Activated naive CD4-positive, alpha-beta T cell treated with anti-CD3 and anti-CD28 coated beads, Interleukin-2, amount 10 ng/mL, durations not matched to agents 7 days and 5 days (primary cell): ENCODE data around the gene KIAA0232.

ENCODE experiments used
- CTCF ChIA-PET: fragments of 350-600 bp; sonication (Branson Sonifier 250); formaldehyde crosslinking; loops from one replicate; lab custom pipeline; 2021; ENCODE audit warnings: antibody characterized with exemption; lab: Charles Lee
- DNase-seq: peaks from one replicate; pipeline ENCODE4 v3.0.0-alpha.2; 2020
- H3K27ac Mint-ChIP-seq: one replicate; pipeline ENCODE4 v1.8.0; 2021; ENCODE audit warnings: mild to moderate bottlenecking, moderate library complexity, mixed read lengths
- H3K27me3 Mint-ChIP-seq: one replicate; pipeline ENCODE4 v1.8.0; 2021; ENCODE audit warnings: mild to moderate bottlenecking, mixed read lengths
- H3K36me3 Mint-ChIP-seq: one replicate; pipeline ENCODE4 v1.8.0; 2021; ENCODE audit warnings: mixed read lengths
- H3K4me1 Mint-ChIP-seq: one replicate; pipeline ENCODE4 v1.8.0; 2021; ENCODE audit warnings: mixed read lengths
- H3K4me3 Mint-ChIP-seq: one replicate; pipeline ENCODE4 v1.8.0; 2021; ENCODE audit warnings: mild to moderate bottlenecking, moderate library complexity, mixed read lengths
- H3K9me3 Mint-ChIP-seq: one replicate; pipeline ENCODE4 v1.8.0; 2021; ENCODE audit warnings: mixed read lengths

KIAA0232 gene

GRCh38 chr4:6847178-6847577 lies 64.7 kb downstream of the KIAA0232 start:
- H3K4me3 Mint-ChIP-seq: no peak overlapping the region
- no peaks in the 10 kb centered on the region for H3K4me1 Mint-ChIP-seq
- CTCF ChIA-PET: no interaction called here
- no peaks in the 10 kb centered on the region for H3K27me3 Mint-ChIP-seq
- H3K36me3 Mint-ChIP-seq: peaks cover 50% of the 10 kb centered on the region
- peaks cover 4% of the 10 kb centered on the region for H3K9me3 Mint-ChIP-seq
- DNase-seq: no peak
- no peak overlapping the region for H3K27ac Mint-ChIP-seq

- H3K27ac Mint-ChIP-seq: peak overlapping the region; percentile 35
- CTCF ChIA-PET: no interaction called here
- peaks cover 56% of the 10 kb centered on the region for H3K36me3 Mint-ChIP-seq
- H3K27me3 Mint-ChIP-seq: no peaks in the 10 kb centered on the region
- no peak overlapping the region for H3K4me3 Mint-ChIP-seq
- DNase-seq: no peak
- H3K4me1 Mint-ChIP-seq: peaks cover 3% of the 10 kb centered on the region
- H3K9me3 Mint-ChIP-seq: peaks cover 9% of the 10 kb centered on the region
Observed at GRCh38 chr4:6848717-6849305, 66.3 kb downstream of the KIAA0232 start.

GRCh38 chr4:6849691-6850090 lies 67.2 kb downstream of the KIAA0232 start:
- H3K4me1 Mint-ChIP-seq: peaks cover 7% of the 10 kb centered on the region
- no peak overlapping the region for H3K27ac Mint-ChIP-seq
- no peak overlapping the region for H3K4me3 Mint-ChIP-seq
- no peaks in the 10 kb centered on the region for H3K27me3 Mint-ChIP-seq
- CTCF ChIA-PET: interaction anchor here (0.7 kb wide), 2 partner anchors 112 to 158 kb away, joined by 3 read pairs; no protein-coding TSS in a partner anchor
- peaks cover 50% of the 10 kb centered on the region for H3K36me3 Mint-ChIP-seq
- DNase-seq: no peak
- peaks cover 9% of the 10 kb centered on the region for H3K9me3 Mint-ChIP-seq

- no peak overlapping the region for H3K4me3 Mint-ChIP-seq
- H3K27ac Mint-ChIP-seq: peak overlapping the region; percentile 26
- DNase-seq: no peak
- no peaks in the 10 kb centered on the region for H3K27me3 Mint-ChIP-seq
- peaks cover 42% of the 10 kb centered on the region for H3K36me3 Mint-ChIP-seq
- CTCF ChIA-PET: interaction anchor here (0.8 kb wide), 1 partner anchor 22 kb away, joined by 3 read pairs; no protein-coding TSS in a partner anchor
- peaks cover 9% of the 10 kb centered on the region for H3K9me3 Mint-ChIP-seq
- H3K4me1 Mint-ChIP-seq: peaks cover 17% of the 10 kb centered on the region
Observed at GRCh38 chr4:6851431-6851830, 68.9 kb downstream of the KIAA0232 start.

- DNase-seq: no peak
- no peak overlapping the region for H3K27ac Mint-ChIP-seq
- H3K4me1 Mint-ChIP-seq: peaks cover 17% of the 10 kb centered on the region
- H3K36me3 Mint-ChIP-seq: peaks cover 42% of the 10 kb centered on the region
- H3K27me3 Mint-ChIP-seq: no peaks in the 10 kb centered on the region
- H3K9me3 Mint-ChIP-seq: peaks cover 9% of the 10 kb centered on the region
- H3K4me3 Mint-ChIP-seq: no peak overlapping the region
- CTCF ChIA-PET: interaction anchor here (1.0 kb wide), 1 partner anchor 22 kb away, joined by 7 read pairs; no protein-coding TSS in a partner anchor
Observed at GRCh38 chr4:6851962-6852361, 69.4 kb downstream of the KIAA0232 start.

GRCh38 chr4:6852582-6852981 lies 70.1 kb downstream of the KIAA0232 start:
- CTCF ChIA-PET: interaction anchor here (1.0 kb wide), 1 partner anchor 21 kb away, joined by 7 read pairs; no protein-coding TSS in a partner anchor

GRCh38 chr4:6854098-6854744 lies 71.7 kb downstream of the KIAA0232 start:
- peaks cover 17% of the 10 kb centered on the region for H3K4me1 Mint-ChIP-seq
- no peak overlapping the region for H3K4me3 Mint-ChIP-seq
- DNase-seq: no peak
- CTCF ChIA-PET: interaction anchor here (0.9 to 1.7 kb wide), 3 partner anchors 19 to 134 kb away, joined by 3 to 6 read pairs (median 3); no protein-coding TSS in a partner anchor
- no peak overlapping the region for H3K27ac Mint-ChIP-seq
- peaks cover 42% of the 10 kb centered on the region for H3K36me3 Mint-ChIP-seq
- H3K9me3 Mint-ChIP-seq: peaks cover 9% of the 10 kb centered on the region
- no peaks in the 10 kb centered on the region for H3K27me3 Mint-ChIP-seq

More at GRCh38 chr4:6852582-6852981, 70.1 kb downstream of the KIAA0232 start:
- Mint-ChIP-seq H3K27me3 (no peaks in the 10 kb centered on the region), H3K4me3 (no peak overlapping the region), H3K27ac (no peak overlapping the region), H3K9me3 (peaks cover 9% of the 10 kb centered on the region), H3K4me1 (peaks cover 17% of the 10 kb centered on the region), H3K36me3 (peaks cover 48% of the 10 kb centered on the region)
- no peak for DNase-seq

- DNase-seq: peak; percentile 23
- H3K36me3 Mint-ChIP-seq: peaks cover 35% of the 10 kb centered on the region
- H3K27ac Mint-ChIP-seq: peak overlapping the region; percentile 2
- H3K4me1 Mint-ChIP-seq: peaks cover 17% of the 10 kb centered on the region
- H3K27me3 Mint-ChIP-seq: no peaks in the 10 kb centered on the region
- H3K4me3 Mint-ChIP-seq: no peak overlapping the region
- CTCF ChIA-PET: interaction anchor here (1.7 to 2.1 kb wide), 2 partner anchors 17 kb away, joined by 6 to 15 read pairs; no protein-coding TSS in a partner anchor
- peaks cover 9% of the 10 kb centered on the region for H3K9me3 Mint-ChIP-seq
Observed at GRCh38 chr4:6855692-6856297, 73.3 kb downstream of the KIAA0232 start.

- CTCF ChIA-PET: interaction anchor here (2.1 kb wide), 1 partner anchor 17 kb away, joined by 15 read pairs; no protein-coding TSS in a partner anchor
- H3K4me3 Mint-ChIP-seq: no peak overlapping the region
- peak overlapping the region; percentile 2 for H3K27ac Mint-ChIP-seq
- H3K9me3 Mint-ChIP-seq: peaks cover 5% of the 10 kb centered on the region
- peaks cover 17% of the 10 kb centered on the region for H3K4me1 Mint-ChIP-seq
- peaks cover 35% of the 10 kb centered on the region for H3K36me3 Mint-ChIP-seq
- H3K27me3 Mint-ChIP-seq: no peaks in the 10 kb centered on the region
- DNase-seq: no peak
Observed at GRCh38 chr4:6856391-6856790, 73.9 kb downstream of the KIAA0232 start.

- peak overlapping the region; percentile 33 for H3K27ac Mint-ChIP-seq
- DNase-seq: no peak
- H3K4me3 Mint-ChIP-seq: no peak overlapping the region
- CTCF ChIA-PET: interaction anchor here (1.1 to 2.1 kb wide), 3 partner anchors 16 to 130 kb away, joined by 3 to 15 read pairs (median 3); no protein-coding TSS in a partner anchor
- peaks cover 39% of the 10 kb centered on the region for H3K36me3 Mint-ChIP-seq
- H3K9me3 Mint-ChIP-seq: peaks cover 5% of the 10 kb centered on the region
- H3K4me1 Mint-ChIP-seq: peaks cover 17% of the 10 kb centered on the region
- no peaks in the 10 kb centered on the region for H3K27me3 Mint-ChIP-seq
Observed at GRCh38 chr4:6857009-6857882, 74.7 kb downstream of the KIAA0232 start.

GRCh38 chr4:6858997-6859396 lies 76.5 kb downstream of the KIAA0232 start:
- CTCF ChIA-PET: interaction anchor here (2.7 kb wide), 1 partner anchor 14 kb away, joined by 15 read pairs; no protein-coding TSS in a partner anchor
- no peaks in the 10 kb centered on the region for H3K27me3 Mint-ChIP-seq
- H3K4me3 Mint-ChIP-seq: no peak overlapping the region
- H3K27ac Mint-ChIP-seq: no peak overlapping the region
- DNase-seq: no peak
- peaks cover 12% of the 10 kb centered on the region for H3K4me1 Mint-ChIP-seq
- H3K9me3 Mint-ChIP-seq: no peaks in the 10 kb centered on the region
- peaks cover 42% of the 10 kb centered on the region for H3K36me3 Mint-ChIP-seq

- peaks cover 42% of the 10 kb centered on the region for H3K36me3 Mint-ChIP-seq
- no peak overlapping the region for H3K27ac Mint-ChIP-seq
- DNase-seq: no peak
- H3K9me3 Mint-ChIP-seq: no peaks in the 10 kb centered on the region
- no peak overlapping the region for H3K4me3 Mint-ChIP-seq
- H3K27me3 Mint-ChIP-seq: no peaks in the 10 kb centered on the region
- CTCF ChIA-PET: interaction anchor here (1.0 to 2.7 kb wide), 2 partner anchors 14 to 242 kb away, joined by 3 to 15 read pairs; no protein-coding TSS in a partner anchor
- peaks cover 10% of the 10 kb centered on the region for H3K4me1 Mint-ChIP-seq
Observed at GRCh38 chr4:6859543-6859942, 77.0 kb downstream of the KIAA0232 start.

- Mint-ChIP-seq H3K9me3 (no peaks in the 10 kb centered on the region), H3K36me3 (peaks cover 11% of the 10 kb centered on the region)
- CTCF ChIA-PET: interaction anchor here (1.1 to 1.6 kb wide), 2 partner anchors 10 to 148 kb away, joined by 4 to 5 read pairs; no protein-coding TSS in a partner anchor
Observed at GRCh38 chr4:6868386-6868785, 85.9 kb downstream of the KIAA0232 start.

More at GRCh38 chr4:6868386-6868785, 85.9 kb downstream of the KIAA0232 start:
- H3K27me3 Mint-ChIP-seq: no peaks in the 10 kb centered on the region
- no peak overlapping the region for H3K27ac Mint-ChIP-seq
- H3K4me1 Mint-ChIP-seq: no peaks in the 10 kb centered on the region
- H3K4me3 Mint-ChIP-seq: no peak overlapping the region
- no peak for DNase-seq
